Measurements from ENCODE around the gene TNS3.

TNS3 gene

GRCh38 chr7:47539398-47540052 is 42.4 kb downstream of the TNS3 start:
- DNase-seq = no peak

- DNase-seq = no peak
These were observed 43.0 kb downstream of the TNS3 start for GRCh38 chr7:47538846-47539311.

- no peak for DNase-seq
These were observed 43.9 kb downstream of the TNS3 start for GRCh38 chr7:47537716-47538675.

- peak; percentile 64 for DNase-seq
These were observed 45.0 kb downstream of the TNS3 start for GRCh38 chr7:47536661-47537611.

- DNase-seq = peak; percentile 37
These were observed 45.9 kb downstream of the TNS3 start for GRCh38 chr7:47535704-47536628.

- DNase-seq = peak; percentile 81
These were observed 46.7 kb downstream of the TNS3 start for GRCh38 chr7:47535035-47535703.

GRCh38 chr7:47534322-47535034 is 47.4 kb downstream of the TNS3 start:
- peak; percentile 84 for DNase-seq

GRCh38 chr7:47531584-47532492 is 50.1 kb downstream of the TNS3 start:
- peak; percentile 23 for DNase-seq

GRCh38 chr7:47529826-47530555 is 51.9 kb downstream of the TNS3 start:
- no peak for DNase-seq

GRCh38 chr7:47529405-47529804 is 52.5 kb downstream of the TNS3 start:
- no peak for DNase-seq

GRCh38 chr7:47528471-47528870 is 53.4 kb downstream of the TNS3 start:
- DNase-seq = no peak

GRCh38 chr7:47526466-47526865 is 55.4 kb downstream of the TNS3 start:
- no peak for DNase-seq

GRCh38 chr7:47525066-47525623 is 56.8 kb downstream of the TNS3 start:
- DNase-seq = no peak

GRCh38 chr7:47523401-47523800 is 58.5 kb downstream of the TNS3 start:
- DNase-seq = no peak

GRCh38 chr7:47521816-47522561 is 59.9 kb downstream of the TNS3 start:
- DNase-seq = no peak

- no peak for DNase-seq
These were observed 60.7 kb downstream of the TNS3 start for GRCh38 chr7:47521011-47521795.

- no peak for DNase-seq
These were observed 61.5 kb downstream of the TNS3 start for GRCh38 chr7:47520406-47520805.

Measured in NCI-H69 (cell line).